ENCODE data around the gene LRRTM1.

The LRRTM1 gene

GRCh38 chr2:80328159-80328571, 23.6 kb upstream of the LRRTM1 start:
- TF ChIP-seq, protein P1, sequence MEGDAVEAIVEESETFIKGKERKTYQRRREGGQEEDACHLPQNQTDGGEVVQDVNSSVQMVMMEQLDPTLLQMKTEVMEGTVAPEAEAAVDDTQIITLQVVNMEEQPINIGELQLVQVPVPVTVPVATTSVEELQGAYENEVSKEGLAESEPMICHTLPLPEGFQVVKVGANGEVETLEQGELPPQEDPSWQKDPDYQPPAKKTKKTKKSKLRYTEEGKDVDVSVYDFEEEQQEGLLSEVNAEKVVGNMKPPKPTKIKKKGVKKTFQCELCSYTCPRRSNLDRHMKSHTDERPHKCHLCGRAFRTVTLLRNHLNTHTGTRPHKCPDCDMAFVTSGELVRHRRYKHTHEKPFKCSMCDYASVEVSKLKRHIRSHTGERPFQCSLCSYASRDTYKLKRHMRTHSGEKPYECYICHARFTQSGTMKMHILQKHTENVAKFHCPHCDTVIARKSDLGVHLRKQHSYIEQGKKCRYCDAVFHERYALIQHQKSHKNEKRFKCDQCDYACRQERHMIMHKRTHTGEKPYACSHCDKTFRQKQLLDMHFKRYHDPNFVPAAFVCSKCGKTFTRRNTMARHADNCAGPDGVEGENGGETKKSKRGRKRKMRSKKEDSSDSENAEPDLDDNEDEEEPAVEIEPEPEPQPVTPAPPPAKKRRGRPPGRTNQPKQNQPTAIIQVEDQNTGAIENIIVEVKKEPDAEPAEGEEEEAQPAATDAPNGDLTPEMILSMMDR (IDR thresholded peaks at IDR 0.05; ENCODE audit: low read depth, low read length, poor library complexity, severe bottlenecking) = no peak
- TF ChIP-seq EZH2phosphoT487 (IDR thresholded peaks at IDR 0.05; ENCODE audit: borderline replicate concordance, low read length) = no peak
- no peak overlapping the region for H3K4me2 ChIP-seq (ENCODE audit: low read length)

GRCh38 chr2:80326861-80327260, 22.3 kb upstream of the LRRTM1 start:
- no peaks in the 10 kb centered on the region for H3F3A ChIP-seq (ENCODE audit: control insufficient read depth, insufficient read depth)
- H3K9me3 ChIP-seq (ENCODE audit: control insufficient read depth, insufficient read depth, low read length) = no peaks in the 10 kb centered on the region
- no peak overlapping the region for H3K27ac ChIP-seq (ENCODE audit: low read depth, low read length)
- H3K4me3 ChIP-seq (ENCODE audit: low read length) = no peak overlapping the region
- H3K79me2 ChIP-seq (ENCODE audit: control insufficient read depth, low read length) = no peaks in the 10 kb centered on the region
- no peak for TF ChIP-seq EZH2phosphoT487 (IDR thresholded peaks at IDR 0.05; ENCODE audit: borderline replicate concordance, low read length)
- TF ChIP-seq, protein P1 (IDR thresholded peaks at IDR 0.05; ENCODE audit: low read depth, low read length, poor library complexity, severe bottlenecking) = no peak
- no peaks in the 10 kb centered on the region for H4K20me1 ChIP-seq (ENCODE audit: control insufficient read depth, insufficient read depth, low read depth, low read length)
- no peak overlapping the region for H3K4me2 ChIP-seq (ENCODE audit: low read length)
- no peaks in the 10 kb centered on the region for H3K36me3 ChIP-seq (ENCODE audit: control insufficient read depth, low read length)
- no peaks in the 10 kb centered on the region for H3K9me2 ChIP-seq (replicated peaks; ENCODE audit: control insufficient read depth, low read length)
- no peaks in the 10 kb centered on the region; the same call in 1 of the 2 replicates for H3K27me3 ChIP-seq (ENCODE audit: control insufficient read depth, low read length)
- no peaks in the 10 kb centered on the region for H3K4me1 ChIP-seq (ENCODE audit: control insufficient read depth, low read length)

More at GRCh38 chr2:80328159-80328571, 23.6 kb upstream of the LRRTM1 start:
- H3K79me2 ChIP-seq (ENCODE audit: control insufficient read depth, low read length) = no peaks in the 10 kb centered on the region
- no peaks in the 10 kb centered on the region; the same call in 1 of the 2 replicates for H3K27me3 ChIP-seq (ENCODE audit: control insufficient read depth, low read length)
- H3K4me3 ChIP-seq (ENCODE audit: low read length) = no peak overlapping the region
- no peaks in the 10 kb centered on the region for H3K9me2 ChIP-seq (replicated peaks; ENCODE audit: control insufficient read depth, low read length)
- no peak overlapping the region for H3K27ac ChIP-seq (ENCODE audit: low read depth, low read length)
- H3K4me1 ChIP-seq (ENCODE audit: control insufficient read depth, low read length) = no peaks in the 10 kb centered on the region
- no peaks in the 10 kb centered on the region for H3K36me3 ChIP-seq (ENCODE audit: control insufficient read depth, low read length)
- H3K9me3 ChIP-seq (ENCODE audit: control insufficient read depth, insufficient read depth, low read length) = no peaks in the 10 kb centered on the region
- H4K20me1 ChIP-seq (ENCODE audit: control insufficient read depth, insufficient read depth, low read depth, low read length) = no peaks in the 10 kb centered on the region
- no peaks in the 10 kb centered on the region for H3F3A ChIP-seq (ENCODE audit: control insufficient read depth, insufficient read depth)

- Histone ChIP-seq H3K27me3 (ENCODE audit: control insufficient read depth, low read length) (no peaks in the 10 kb centered on the region; the same call in 1 of the 2 replicates), H4K20me1 (ENCODE audit: control insufficient read depth, insufficient read depth, low read depth, low read length) (no peaks in the 10 kb centered on the region), H3K4me3 (ENCODE audit: low read length) (no peak overlapping the region), H3F3A (ENCODE audit: control insufficient read depth, insufficient read depth) (no peaks in the 10 kb centered on the region), H3K4me1 (ENCODE audit: control insufficient read depth, low read length) (no peaks in the 10 kb centered on the region), H3K4me2 (ENCODE audit: low read length) (no peak overlapping the region), H3K9me2 (replicated peaks; ENCODE audit: control insufficient read depth, low read length) (no peaks in the 10 kb centered on the region), H3K27ac (ENCODE audit: low read depth, low read length) (no peak overlapping the region), H3K9me3 (ENCODE audit: control insufficient read depth, insufficient read depth, low read length) (no peaks in the 10 kb centered on the region), H3K79me2 (ENCODE audit: control insufficient read depth, low read length) (no peaks in the 10 kb centered on the region), H3K36me3 (ENCODE audit: control insufficient read depth, low read length) (no peaks in the 10 kb centered on the region)
- no peak for TF ChIP-seq EZH2phosphoT487 (IDR thresholded peaks at IDR 0.05; ENCODE audit: borderline replicate concordance, low read length)
- TF ChIP-seq, protein P1 (IDR thresholded peaks at IDR 0.05; ENCODE audit: low read depth, low read length, poor library complexity, severe bottlenecking) = no peak
These were observed 21.7 kb upstream of the LRRTM1 start for GRCh38 chr2:80326214-80326613.
